Sigmoid colon (tissue), 7 donors: ENCODE results near the gene PXMP2. TPM values are rescaled to one million over a fixed set of nuclear protein-coding genes. Genes with fewer than 3 reads are reported as not detected.

ENCODE experiments used
- DNase-seq: peaks from one replicate; pipeline ENCODE4 v3.0.0-alpha.2; 2019
- H3K27ac ChIP-seq, 4 donors: fragments of 200-600 bp; sonication (generic); one replicate each; pipeline ENCODE4 v1.5.1; 2016 to 2019; ENCODE audit warnings: mild to moderate bottlenecking in 1 of 4
- H3K27me3 ChIP-seq, 3 donors: fragments of 200-600 bp; sonication (generic); one replicate each; pipeline ENCODE4 v1.5.1; 2019; ENCODE audit warnings: mild to moderate bottlenecking in 1 of 3
- H3K36me3 ChIP-seq, 4 donors: fragments of 200-600 bp; sonication (generic); one replicate each; pipeline ENCODE4 v1.5.1; 2016 to 2019
- H3K4me1 ChIP-seq, 4 donors: fragments of 200-600 bp; sonication (generic); one replicate each; pipeline ENCODE4 v1.5.1; 2017 to 2019
- H3K4me3 ChIP-seq, 4 donors: fragments of 200-600 bp; sonication (generic); one replicate each; pipeline ENCODE4 v1.5.1; 2017 to 2019; ENCODE audit warnings: mild to moderate bottlenecking in 2 of 4, moderate library complexity in 1 of 4
- H3K9me3 ChIP-seq, 4 donors: fragments of 200-600 bp in 3 of 4; sonication (generic) in 3 of 4; one replicate each; pipeline versions ENCODE4 v1.5.1 to v1.6.1; 2013 to 2019
- CTCF ChIP-seq, 4 experiments: fragments of 450-650 bp in 3 of 4; fragments of 200-600 bp in 1 of 4; IDR thresholded peaks; one replicate each; pipeline ENCODE4 v1.5.1; 2016 to 2019; ENCODE audit warnings: antibody characterized with exemption in 4 of 4, mild to moderate bottlenecking in 3 of 4, moderate library complexity in 2 of 4
- EP300 ChIP-seq, 4 donors: sonication (generic); formaldehyde crosslinking; IDR thresholded peaks; one replicate each; pipeline ENCODE4 v1.6.1; 2017; ENCODE audit warnings: antibody characterized with exemption in 4 of 4
- POLR2A ChIP-seq, 2 donors: fragments of 450-650 bp; IDR thresholded peaks; one replicate each; pipeline ENCODE4 v1.6.1; 2016; ENCODE audit warnings: antibody characterized with exemption in 2 of 2, mild to moderate bottlenecking in 2 of 2, moderate library complexity in 2 of 2
- POLR2AphosphoS5 ChIP-seq, 4 donors: sonication (generic); formaldehyde crosslinking; IDR thresholded peaks; one replicate each; pipeline ENCODE4 v1.6.1; 2017; ENCODE audit warnings: antibody characterized with exemption in 4 of 4
- WGBS, 2 donors: extraction: QIAGEN DNeasy Blood & Tissue Kit; methylation state at CpG; one replicate each; pipeline ENCODE4 v1.1.7; 2013; 5-methylcytosine and 5-hydroxymethylcytosine counted together
- intact Hi-C: fragments of 100-400 bp; cut with DNase I; formaldehyde crosslinking; loops from one replicate; pipeline ENCODE4 v1.15.1; 2023
- polyA plus RNA-seq, 3 donors: library from polyadenylated mRNA; stranded (reverse); fragments of 200-250 nt; gene quantifications; one replicate each; pipeline ENCODE4 v1.2.3, GENCODE V29; 2013
- total RNA-seq, 4 donors: library from RNA; depleted of rRNA; stranded (reverse); fragments of >200 nt; gene quantifications; one replicate each; pipeline ENCODE4 v1.1.0, GENCODE V29; 2016
- donor health status: healthy with polysubstance abuse.
- donor health status: Bipolar disorder and iron deficiency.
- donor health status: healthy.

PXMP2 gene
- total and polyA plus RNA-seq, 7 donors, result 19.4 to 127 (median 43.4) TPM

DNA sequence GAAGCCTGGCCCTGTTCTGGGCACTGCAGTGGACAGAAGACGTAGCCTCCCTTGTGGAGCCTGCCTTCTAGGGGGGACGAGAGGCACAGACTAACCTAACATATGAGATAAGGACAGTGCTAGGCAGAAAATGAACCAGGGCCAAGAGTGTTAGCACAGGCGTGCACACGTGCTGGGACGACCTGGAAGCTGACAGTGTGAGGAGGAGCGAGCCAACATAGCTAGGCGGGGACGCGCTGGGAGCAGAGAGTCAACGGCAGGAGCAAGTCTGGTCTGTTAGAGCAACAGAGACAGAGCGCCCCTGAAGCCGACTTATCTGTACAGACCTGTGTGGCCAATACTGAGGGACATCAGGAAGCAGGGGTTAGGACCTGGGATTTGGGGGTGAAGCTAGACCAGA lies 8.0 kb downstream of the PXMP2 start:
- 91 to 93% methylated on average over 12 of the region's 12 CpGs for WGBS, 2 donors
- H3K9me3 ChIP-seq, result no peaks in the 10 kb centered on the region
- H3K4me3 ChIP-seq, result no peak overlapping the region
- intact Hi-C loops, result no loop called here
- no peak overlapping the region for H3K27ac ChIP-seq
- no peaks in the 10 kb centered on the region for H3K4me1 ChIP-seq
- no peak for DNase-seq
- peaks cover 0 to 42% (median 5%) of the 10 kb centered on the region in 4 donors for H3K36me3 ChIP-seq
- TF ChIP-seq POLR2AphosphoS5 (IDR thresholded peaks at IDR 0.05) (no peak), CTCF (IDR thresholded peaks at IDR 0.05) (no peak), EP300 (IDR thresholded peaks at IDR 0.05) (no peak), POLR2A (IDR thresholded peaks at IDR 0.05) (no peak)
- no peaks in the 10 kb centered on the region for H3K27me3 ChIP-seq

DNA sequence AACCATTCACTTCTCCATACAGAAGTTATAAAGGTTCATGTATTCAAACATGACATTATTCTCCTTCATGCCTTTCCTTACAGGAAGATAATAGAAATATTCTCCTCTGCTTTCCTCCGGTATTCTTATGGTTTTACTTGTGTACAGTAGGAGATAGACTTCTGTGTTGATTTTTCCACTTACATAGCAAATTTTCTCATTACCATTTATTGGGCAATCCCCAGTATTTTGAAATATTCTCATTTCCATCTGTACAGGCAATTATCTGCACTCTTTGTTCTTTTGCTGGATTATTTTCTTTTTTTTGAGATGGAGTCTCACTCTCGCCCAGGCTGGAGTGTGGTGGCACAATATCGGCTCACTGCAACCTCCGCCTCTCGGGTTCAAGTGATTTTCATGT lies 11.0 kb downstream of the PXMP2 start:
- H3K4me1 ChIP-seq, result no peaks in the 10 kb centered on the region
- WGBS, 2 donors, result 79 to 88% methylated on average over 5 of the region's 5 CpGs
- no peaks in the 10 kb centered on the region for H3K27me3 ChIP-seq
- no peak overlapping the region for H3K4me3 ChIP-seq
- no peak for DNase-seq
- H3K36me3 ChIP-seq, result peaks cover 0 to 53% (median 5%) of the 10 kb centered on the region in 4 donors
- H3K27ac ChIP-seq, result no peak overlapping the region
- no peaks in the 10 kb centered on the region for H3K9me3 ChIP-seq
- no peak for TF ChIP-seq EP300 (IDR thresholded peaks at IDR 0.05)
- TF ChIP-seq CTCF (IDR thresholded peaks at IDR 0.05), result no peak
- TF ChIP-seq POLR2A (IDR thresholded peaks at IDR 0.05), result no peak
- TF ChIP-seq POLR2AphosphoS5 (IDR thresholded peaks at IDR 0.05), result no peak
- intact Hi-C loops, result no loop called here

GRCh38 chr12:132700212-132700822 lies 12.9 kb downstream of the PXMP2 start:
- no peaks in the 10 kb centered on the region for H3K27me3 ChIP-seq
- 79 to 80% methylated on average over 10 of the region's 10 CpGs for WGBS, 2 donors
- H3K36me3 ChIP-seq, result peaks cover 0 to 69% (median 5%) of the 10 kb centered on the region in 4 donors
- TF ChIP-seq POLR2AphosphoS5 (IDR thresholded peaks at IDR 0.05), result no peak
- no peak for TF ChIP-seq POLR2A (IDR thresholded peaks at IDR 0.05)
- TF ChIP-seq EP300 (IDR thresholded peaks at IDR 0.05), result no peak
- no peak for TF ChIP-seq CTCF (IDR thresholded peaks at IDR 0.05)
- no peaks in the 10 kb centered on the region for H3K9me3 ChIP-seq
- no peak overlapping the region for H3K27ac ChIP-seq
- H3K4me1 ChIP-seq, result no peaks in the 10 kb centered on the region
- intact Hi-C loops, result no loop called here
- no peak for DNase-seq
- H3K4me3 ChIP-seq, result no peak overlapping the region

GRCh38 chr12:132702640-132703039 lies 15.3 kb downstream of the PXMP2 start:
- Histone ChIP-seq H3K9me3 (no peaks in the 10 kb centered on the region), H3K36me3 (peaks cover 0 to 48% (median 0%) of the 10 kb centered on the region in 4 donors), H3K27ac (no peak overlapping the region), H3K4me1 (no peaks in the 10 kb centered on the region), H3K27me3 (no peaks in the 10 kb centered on the region), H3K4me3 (no peak overlapping the region)
- WGBS, 2 donors, result 72 to 82% methylated on average over 4 of the region's 4 CpGs
- no peak for DNase-seq
- intact Hi-C loops, result no loop called here
- TF ChIP-seq POLR2A (IDR thresholded peaks at IDR 0.05), result no peak

DNA sequence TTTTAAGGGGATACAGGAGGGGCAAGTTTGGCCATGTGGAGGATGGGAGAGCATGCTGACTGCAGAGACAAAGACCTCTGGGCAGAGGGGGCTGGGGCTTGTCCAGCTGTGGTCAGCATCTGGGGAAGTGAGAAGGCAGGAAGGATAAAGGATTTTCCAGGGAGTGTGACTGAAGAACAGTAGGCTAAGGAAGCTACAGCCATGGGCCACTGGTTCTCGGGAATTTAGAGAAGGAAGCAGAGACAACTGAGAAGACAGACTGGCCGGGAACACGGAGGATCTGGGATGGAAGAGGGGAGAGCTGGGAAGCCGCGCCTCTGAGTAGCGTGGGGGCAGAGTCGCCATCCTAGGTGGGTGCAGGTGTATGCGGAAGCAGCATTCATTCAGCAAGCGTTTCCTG lies 16.3 kb downstream of the PXMP2 start:
- TF ChIP-seq EP300 (IDR thresholded peaks at IDR 0.05) (no peak), POLR2AphosphoS5 (IDR thresholded peaks at IDR 0.05) (no peak), CTCF (IDR thresholded peaks at IDR 0.05) (no peak), POLR2A (IDR thresholded peaks at IDR 0.05) (no peak)
- no peaks in the 10 kb centered on the region for H3K4me1 ChIP-seq
- no peaks in the 10 kb centered on the region for H3K27me3 ChIP-seq
- intact Hi-C loops, result no loop called here
- no peak overlapping the region for H3K27ac ChIP-seq
- no peaks in the 10 kb centered on the region for H3K9me3 ChIP-seq
- 96 to 97% methylated on average over 9 of the region's 9 CpGs for WGBS, 2 donors
- peaks cover 0 to 42% (median 0%) of the 10 kb centered on the region in 4 donors for H3K36me3 ChIP-seq
- no peak for DNase-seq
- H3K4me3 ChIP-seq, result no peak overlapping the region
